GM18502 (cell line): Measurements from ENCODE around the gene PCDHGB2.
A peak's percentile ranks its signal among the peaks of the same experiment; 100 is the strongest.
"Not testable (repeated sequence)": the region's sequence is repeated elsewhere in the genome, so short reads cannot be mapped to it uniquely, and the experiment has no call there.

Experiments used
- ATAC-seq: cut with Tn5 transposase; IDR thresholded peaks from one replicate; pipeline ENCODE4 v1.9.1; 2021; ENCODE audit warnings: mild to moderate bottlenecking; ENCODE audit not compliant: unreplicated experiment, poor library complexity

Gene PCDHGB2

GRCh38 chr5:141383345-141383744 lies 23.6 kb downstream of the PCDHGB2 start:
- no peak for ATAC-seq

- no peak for ATAC-seq
Observed at GRCh38 chr5:141384471-141385267, 24.9 kb downstream of the PCDHGB2 start.

GRCh38 chr5:141387557-141388311 lies 27.9 kb downstream of the PCDHGB2 start, which contains the start of gene PCDHGB4:
Gene PCDHGB4 (plus strand): TSS chr5:141387698. CDS start chr5:141387885, 187 bp downstream.
- ATAC-seq: peak; percentile 97

GRCh38 chr5:141388661-141389060 lies 28.9 kb downstream of the PCDHGB2 start:
- no peak for ATAC-seq

GRCh38 chr5:141389153-141390042 lies 29.6 kb downstream of the PCDHGB2 start:
- ATAC-seq: no peak

GRCh38 chr5:141392429-141393198 lies 32.8 kb downstream of the PCDHGB2 start, which contains the start of gene PCDHGA8:
Gene PCDHGA8 (plus strand): TSS chr5:141392633. CDS start chr5:141392814, 181 bp downstream.
- no peak for ATAC-seq

GRCh38 chr5:141393267-141393666 lies 33.5 kb downstream of the PCDHGB2 start:
- no peak for ATAC-seq

- not testable (repeated sequence) for ATAC-seq
Observed at GRCh38 chr5:141394401-141395187, 34.8 kb downstream of the PCDHGB2 start.

GRCh38 chr5:141397756-141398551 lies 38.2 kb downstream of the PCDHGB2 start, which contains the start of gene PCDHGB5:
Gene PCDHGB5 (plus strand): TSS chr5:141397947. CDS start chr5:141398128, 181 bp downstream.
- ATAC-seq: peak; percentile 99

GRCh38 chr5:141398608-141399007 lies 38.8 kb downstream of the PCDHGB2 start:
- ATAC-seq: no peak

- ATAC-seq: no peak
Observed at GRCh38 chr5:141399555-141400258, 39.9 kb downstream of the PCDHGB2 start.

GRCh38 chr5:141402553-141403243 lies 42.9 kb downstream of the PCDHGB2 start, which contains the start of gene PCDHGA9:
Gene PCDHGA9 (plus strand): TSS chr5:141402778. CDS start chr5:141402953, 175 bp downstream.
- ATAC-seq: no peak

GRCh38 chr5:141403387-141403786 lies 43.6 kb downstream of the PCDHGB2 start:
- ATAC-seq: no peak

GRCh38 chr5:141407790-141408505 lies 48.2 kb downstream of the PCDHGB2 start, which contains the start of gene PCDHGB6:
Gene PCDHGB6 (plus strand): TSS chr5:141408021. CDS start chr5:141408203, 182 bp downstream.
- peak; percentile 86 for ATAC-seq

- no peak for ATAC-seq
Observed at GRCh38 chr5:141409598-141410306, 50.0 kb downstream of the PCDHGB2 start.
